Mesendoderm (in vitro differentiated cells): ENCODE measurements around the gene CLMP.

Experiments
- DNase-seq: peaks from one replicate; pipeline ENCODE4 v3.0.0; 2013
- H2AK5ac ChIP-seq: 2 replicates; pipeline ENCODE4 v1.6.1; 2013; ENCODE audit warnings: low read length, inconsistent platforms
- H2BK120ac ChIP-seq: 2 replicates; pipeline ENCODE4 v1.6.1; 2013; ENCODE audit warnings: low read depth, mild to moderate bottlenecking, low read length, moderate library complexity, mixed read lengths
- H2BK15ac ChIP-seq: replicated peaks from 2 replicates; pipeline ENCODE4 v1.6.1; 2013; ENCODE audit warnings: low read depth, mild to moderate bottlenecking, moderate library complexity
- H2BK5ac ChIP-seq: 2 replicates; pipeline ENCODE4 v1.6.1; 2013; ENCODE audit warnings: low read length, inconsistent platforms
- H3K18ac ChIP-seq: 2 replicates; pipeline ENCODE4 v1.6.1; 2013; ENCODE audit warnings: mild to moderate bottlenecking, low read length, mixed read lengths
- H3K23ac ChIP-seq: one replicate; pipeline ENCODE4 v1.6.1; 2013; ENCODE audit warnings: low read length
- H3K27ac ChIP-seq: 2 replicates; pipeline ENCODE4 v1.5.1; 2013; ENCODE audit warnings: low read depth, mild to moderate bottlenecking, inconsistent platforms, low read length, moderate library complexity
- H3K27me3 ChIP-seq: 2 replicates; pipeline ENCODE4 v1.6.1; 2013; ENCODE audit warnings: low read length, control low read depth, mild to moderate bottlenecking, inconsistent platforms; ENCODE audit not compliant: insufficient read depth, poor library complexity
- H3K36me3 ChIP-seq: 2 replicates; pipeline ENCODE4 v1.6.1; 2013; ENCODE audit warnings: low read length, inconsistent platforms; ENCODE audit not compliant: control insufficient read depth, insufficient read depth
- H3K4ac ChIP-seq: one replicate; pipeline ENCODE4 v1.6.1; 2013; ENCODE audit warnings: low read depth, mild to moderate bottlenecking, low read length, moderate library complexity
- H3K4me1 ChIP-seq: 2 replicates; pipeline ENCODE4 v1.6.1; 2013; ENCODE audit warnings: low read depth, low read length, inconsistent platforms; ENCODE audit not compliant: control insufficient read depth
- H3K4me2 ChIP-seq: 2 replicates; pipeline ENCODE4 v1.6.1; 2013; ENCODE audit warnings: low read length
- H3K4me3 ChIP-seq: 2 replicates; pipeline ENCODE4 v1.5.1; 2013; ENCODE audit warnings: mild to moderate bottlenecking, low read length
- H3K56ac ChIP-seq: one replicate; pipeline ENCODE4 v1.6.1; 2013; ENCODE audit warnings: low read length
- H3K79me1 ChIP-seq: 2 replicates; pipeline ENCODE4 v1.6.1; 2013; ENCODE audit warnings: low read length, inconsistent platforms
- H3K79me2 ChIP-seq: 2 replicates; pipeline ENCODE4 v1.6.1; 2013; ENCODE audit warnings: mild to moderate bottlenecking, low read length; ENCODE audit not compliant: control insufficient read depth, insufficient read depth
- H3K9ac ChIP-seq: 2 replicates; pipeline ENCODE4 v1.6.1; 2013; ENCODE audit warnings: low read length, inconsistent platforms
- H4K5ac ChIP-seq: one replicate; pipeline ENCODE4 v1.6.1; 2013; ENCODE audit warnings: low read length
- H4K8ac ChIP-seq: one replicate; pipeline ENCODE4 v1.6.1; 2013; ENCODE audit warnings: low read depth, mild to moderate bottlenecking, control low read depth, low read length, moderate library complexity
- WGBS: extraction: QIAGEN DNeasy Blood & Tissue Kit; methylation state at CpG from one replicate; pipeline ENCODE4 v1.1.7; 2013; ENCODE audit warnings: low lambda C conversion rate, missing lambda C conversion rate; ENCODE audit not compliant: insufficient coverage; ENCODE audit errors: extremely low coverage; 5-methylcytosine and 5-hydroxymethylcytosine counted together

CLMP gene

GRCh38 chr11:123062892-123063825 is 131.9 kb downstream of the CLMP start:
- no peaks in the 10 kb centered on the region for H3K79me1 ChIP-seq
- peaks cover 22% of the 10 kb centered on the region for H3K36me3 ChIP-seq
- H3K27ac ChIP-seq = peak overlapping the region; percentile 99
- no peaks in the 10 kb centered on the region for H3K27me3 ChIP-seq
- peak overlapping the region; percentile 94 for H3K4ac ChIP-seq
- peak overlapping the region; percentile 94 for H2BK5ac ChIP-seq
- peak; percentile 72 for DNase-seq
- H3K4me1 ChIP-seq = peaks cover 2% of the 10 kb centered on the region
- peak overlapping the region; percentile 76 for H3K4me3 ChIP-seq
- H4K5ac ChIP-seq = no peak overlapping the region
- H3K23ac ChIP-seq = peak overlapping the region; percentile 85
- no peak overlapping the region for H2AK5ac ChIP-seq
- peak overlapping the region; percentile 98 for H4K8ac ChIP-seq
- peak overlapping the region; percentile 95 for H2BK120ac ChIP-seq
- H3K18ac ChIP-seq = peak overlapping the region; percentile 94
- peaks cover 37% of the 10 kb centered on the region for H3K79me2 ChIP-seq
- peak overlapping the region; percentile 6 for H3K4me2 ChIP-seq
- no CpG with 5 or more reads among the region's 37 CpGs for WGBS
- no peak overlapping the region for H2BK15ac ChIP-seq
- peak overlapping the region; percentile 97 for H3K56ac ChIP-seq
- peak overlapping the region; percentile 96 for H3K9ac ChIP-seq

GRCh38 chr11:123062158-123062891 is 132.7 kb downstream of the CLMP start:
- Histone ChIP-seq H2BK15ac (no peak overlapping the region), H3K9ac (peak overlapping the region; percentile 96), H3K23ac (no peak overlapping the region), H4K5ac (no peak overlapping the region), H3K56ac (peak overlapping the region; percentile 97), H3K4me3 (peak overlapping the region; percentile 76), H3K27me3 (no peaks in the 10 kb centered on the region), H2BK5ac (peak overlapping the region; percentile 94), H3K79me2 (peaks cover 37% of the 10 kb centered on the region), H3K27ac (peak overlapping the region; percentile 99), H3K36me3 (peaks cover 24% of the 10 kb centered on the region), H4K8ac (peak overlapping the region; percentile 98), H2BK120ac (peak overlapping the region; percentile 95), H3K4ac (peak overlapping the region; percentile 94), H3K4me1 (peaks cover 2% of the 10 kb centered on the region), H3K4me2 (peak overlapping the region; percentile 6), H2AK5ac (no peak overlapping the region), H3K79me1 (no peaks in the 10 kb centered on the region), H3K18ac (peak overlapping the region; percentile 94)
- WGBS = no CpG with 5 or more reads among the region's 63 CpGs
- peak; percentile 99 for DNase-seq

- no peaks in the 10 kb centered on the region for H3K27me3 ChIP-seq
- H2BK5ac ChIP-seq = peak within 1 kb of the TSS; percentile 94
- H4K5ac ChIP-seq = no peak within 1 kb of the TSS
- H2BK15ac ChIP-seq = no peak within 1 kb of the TSS
- H3K4me2 ChIP-seq = peak within 1 kb of the TSS; percentile 78
- peak within 1 kb of the TSS; percentile 95 for H2BK120ac ChIP-seq
- peak within 1 kb of the TSS; percentile 94 for H3K4ac ChIP-seq
- peak within 1 kb of the TSS; percentile 99 for H3K27ac ChIP-seq
- H3K4me1 ChIP-seq = peaks cover 2% of the 10 kb centered on the region
- WGBS = no CpG with 5 or more reads among the region's 45 CpGs
- peak within 1 kb of the TSS; percentile 98 for H3K18ac ChIP-seq
- H3K56ac ChIP-seq = peak within 1 kb of the TSS; percentile 97
- peak within 1 kb of the TSS; percentile 96 for H3K9ac ChIP-seq
- H3K23ac ChIP-seq = peak within 1 kb of the TSS; percentile 86
- H3K36me3 ChIP-seq = peaks cover 31% of the 10 kb centered on the region
- peak; percentile 61 for DNase-seq
- H4K8ac ChIP-seq = peak within 1 kb of the TSS; percentile 98
- H3K79me1 ChIP-seq = peaks cover 3% of the 10 kb centered on the region
- peak within 1 kb of the TSS; percentile 97 for H3K4me3 ChIP-seq
- H3K79me2 ChIP-seq = peaks cover 37% of the 10 kb centered on the region
- H2AK5ac ChIP-seq = no peak within 1 kb of the TSS
Measured at GRCh38 chr11:123061403-123062157, 133.5 kb downstream of the CLMP start, which contains the start of gene HSPA8. HSPA8 (minus strand) TSS chr11:123062136; CDS start chr11:123061324, 812 bp downstream.

- peak overlapping the region; percentile 92 for H3K56ac ChIP-seq
- no peak for DNase-seq
- peak overlapping the region; percentile 97 for H3K4me3 ChIP-seq
- H3K9ac ChIP-seq = peak overlapping the region; percentile 93
- H3K79me2 ChIP-seq = peaks cover 37% of the 10 kb centered on the region
- H3K4me2 ChIP-seq = peak overlapping the region; percentile 78
- no peak overlapping the region for H3K4ac ChIP-seq
- peaks cover 31% of the 10 kb centered on the region for H3K36me3 ChIP-seq
- no peak overlapping the region for H3K27ac ChIP-seq
- no peaks in the 10 kb centered on the region for H3K27me3 ChIP-seq
- H2BK5ac ChIP-seq = no peak overlapping the region
- no peak overlapping the region for H4K5ac ChIP-seq
- no peak overlapping the region for H2BK120ac ChIP-seq
- no peak overlapping the region for H4K8ac ChIP-seq
- H3K23ac ChIP-seq = no peak overlapping the region
- H2AK5ac ChIP-seq = no peak overlapping the region
- no peak overlapping the region for H2BK15ac ChIP-seq
- H3K4me1 ChIP-seq = peaks cover 2% of the 10 kb centered on the region
- no CpG with 5 or more reads among the region's 8 CpGs for WGBS
- peaks cover 3% of the 10 kb centered on the region for H3K79me1 ChIP-seq
- no peak overlapping the region for H3K18ac ChIP-seq
Measured at GRCh38 chr11:123060277-123061000, 134.6 kb downstream of the CLMP start.
